HG03064 (cell line): ENCODE results near the gene EIF3B.
"Not testable (repeated sequence)": the region's sequence is repeated elsewhere in the genome, so short reads cannot be mapped to it uniquely, and the experiment has no call there.

Experiments used
- ATAC-seq: cut with Tn5 transposase; IDR thresholded peaks from one replicate; pipeline ENCODE4 v1.9.1; 2021; ENCODE audit warnings: low read depth; ENCODE audit not compliant: unreplicated experiment

The EIF3B gene

GRCh38 chr7:2394566-2395082, 40.0 kb downstream of the EIF3B start:
- ATAC-seq = no peak

- no peak for ATAC-seq
These were observed 43.9 kb downstream of the EIF3B start for GRCh38 chr7:2398506-2398905.

GRCh38 chr7:2399848-2400587, 45.4 kb downstream of the EIF3B start:
- ATAC-seq = no peak

- ATAC-seq = no peak
These were observed 48.0 kb downstream of the EIF3B start for GRCh38 chr7:2402687-2403013.

GRCh38 chr7:2403014-2403717, 48.5 kb downstream of the EIF3B start, which contains the start of gene CHST12:
Gene CHST12 (plus strand): TSS chr7:2403611. CDS start chr7:2432640, 29,029 bp downstream.
- peak; percentile 31 for ATAC-seq

GRCh38 chr7:2403718-2404648, 49.4 kb downstream of the EIF3B start:
- ATAC-seq = no peak

GRCh38 chr7:2404714-2405119, 50.1 kb downstream of the EIF3B start:
- ATAC-seq = no peak

GRCh38 chr7:2405201-2405600, 50.6 kb downstream of the EIF3B start:
- no peak for ATAC-seq

GRCh38 chr7:2405601-2406345, 51.1 kb downstream of the EIF3B start:
- ATAC-seq = peak; percentile 36

- ATAC-seq = no peak
These were observed 55.3 kb downstream of the EIF3B start for GRCh38 chr7:2409745-2410414.

- ATAC-seq = no peak
These were observed 56.4 kb downstream of the EIF3B start for GRCh38 chr7:2411049-2411448.

GRCh38 chr7:2411815-2412586, 57.4 kb downstream of the EIF3B start:
- no peak for ATAC-seq

GRCh38 chr7:2412587-2413201, 58.1 kb downstream of the EIF3B start:
- ATAC-seq = no peak

- ATAC-seq = no peak
These were observed 61.4 kb downstream of the EIF3B start for GRCh38 chr7:2416063-2416462.

- no peak for ATAC-seq
These were observed 62.0 kb downstream of the EIF3B start for GRCh38 chr7:2416650-2417049.

- ATAC-seq = not testable (repeated sequence)
These were observed 62.6 kb downstream of the EIF3B start for GRCh38 chr7:2417178-2417577.

- ATAC-seq = no peak
These were observed 63.4 kb downstream of the EIF3B start for GRCh38 chr7:2417981-2418481.

GRCh38 chr7:2420216-2420933, 65.7 kb downstream of the EIF3B start:
- ATAC-seq = no peak
